ENCODE data around the gene FIZ1. TPM values are rescaled to one million over a fixed set of nuclear protein-coding genes. Genes with fewer than 3 reads are reported as not detected.

Gene FIZ1
- total RNA-seq, 1 experiment from 2014 or later, result 21.5 TPM

GRCh38 chr19:55642153-55643002, 43.1 kb upstream of the FIZ1 start:
- H3K4me1 Mint-ChIP-seq, result peaks cover 22 to 39% of the 10 kb centered on the region in 2 experiments
- TF ChIP-seq, protein P1, sequence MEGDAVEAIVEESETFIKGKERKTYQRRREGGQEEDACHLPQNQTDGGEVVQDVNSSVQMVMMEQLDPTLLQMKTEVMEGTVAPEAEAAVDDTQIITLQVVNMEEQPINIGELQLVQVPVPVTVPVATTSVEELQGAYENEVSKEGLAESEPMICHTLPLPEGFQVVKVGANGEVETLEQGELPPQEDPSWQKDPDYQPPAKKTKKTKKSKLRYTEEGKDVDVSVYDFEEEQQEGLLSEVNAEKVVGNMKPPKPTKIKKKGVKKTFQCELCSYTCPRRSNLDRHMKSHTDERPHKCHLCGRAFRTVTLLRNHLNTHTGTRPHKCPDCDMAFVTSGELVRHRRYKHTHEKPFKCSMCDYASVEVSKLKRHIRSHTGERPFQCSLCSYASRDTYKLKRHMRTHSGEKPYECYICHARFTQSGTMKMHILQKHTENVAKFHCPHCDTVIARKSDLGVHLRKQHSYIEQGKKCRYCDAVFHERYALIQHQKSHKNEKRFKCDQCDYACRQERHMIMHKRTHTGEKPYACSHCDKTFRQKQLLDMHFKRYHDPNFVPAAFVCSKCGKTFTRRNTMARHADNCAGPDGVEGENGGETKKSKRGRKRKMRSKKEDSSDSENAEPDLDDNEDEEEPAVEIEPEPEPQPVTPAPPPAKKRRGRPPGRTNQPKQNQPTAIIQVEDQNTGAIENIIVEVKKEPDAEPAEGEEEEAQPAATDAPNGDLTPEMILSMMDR (conservative IDR thresholded peaks at IDR 0.05), result no peak
- no peak overlapping the region for H3T11ph ChIP-seq (ENCODE audit: low read length)
- H2AK5ac ChIP-seq (ENCODE audit: insufficient read length, low read length), result no peak overlapping the region
- H3K4me1 ChIP-seq (ENCODE audit: insufficient read depth, low read length), result no peaks in the 10 kb centered on the region
- H2BK20ac ChIP-seq (ENCODE audit: low read depth, low read length, poor library complexity, severe bottlenecking), result no peak overlapping the region
- H2BK5ac ChIP-seq (ENCODE audit: insufficient read length, low read length), result no peak overlapping the region
- H2BK15ac ChIP-seq (ENCODE audit: low read depth, low read length), result no peak overlapping the region
- no peak overlapping the region for H3K4ac ChIP-seq (ENCODE audit: low read depth, low read length)
- H4K20me1 ChIP-seq (ENCODE audit: control insufficient read depth, insufficient read depth, insufficient read length), result no peaks in the 10 kb centered on the region
- peaks cover 7% of the 10 kb centered on the region; the same call in 1 of the 2 replicates for H3K79me2 ChIP-seq (ENCODE audit: insufficient read depth, low read length)
- no peak overlapping the region for H3K18ac ChIP-seq (ENCODE audit: insufficient read length, low read depth, low read length)
- no peaks in the 10 kb centered on the region for H3K27me3 ChIP-seq (ENCODE audit: insufficient read depth, low read length)
- no peak overlapping the region for H4K8ac ChIP-seq (replicated peaks; ENCODE audit: insufficient read length, low read depth, low read length)
- H3K9ac ChIP-seq (ENCODE audit: extremely low read depth, insufficient read length, low read length), result peak overlapping the region; percentile 14
- H3K79me1 ChIP-seq (ENCODE audit: insufficient read depth, low read depth, low read length, poor library complexity, severe bottlenecking), result peaks cover 3% of the 10 kb centered on the region
- no peaks in the 10 kb centered on the region for H3K9me3 ChIP-seq (ENCODE audit: control insufficient read depth, low read depth, low read length)
- peaks cover 24 to 42% (median 37%) of the 10 kb centered on the region in 3 experiments for H3K36me3 Mint-ChIP-seq (ENCODE audit: insufficient read depth in 1 of 3, low read depth in 3 of 3)
- no peak overlapping the region for H3K27ac ChIP-seq (ENCODE audit: insufficient read length, low read depth, low read length)
- no peak overlapping the region for H4K91ac ChIP-seq (ENCODE audit: insufficient read length, low read depth, low read length)
- WGBS (ENCODE audit: extremely low coverage, insufficient read length, low lambda C conversion rate), result no CpG with 5 or more reads among the region's 65 CpGs
- H2AFZ ChIP-seq (ENCODE audit: low read length), result no peak overlapping the region
- peak overlapping the region; percentile 97 for H3K4me3 Mint-ChIP-seq
- H2BK12ac ChIP-seq (ENCODE audit: insufficient read length, low read depth, low read length), result no peak overlapping the region
- no peak overlapping the region for H3K23ac ChIP-seq (ENCODE audit: insufficient read length, low read depth, low read length)
- H3K23me2 ChIP-seq (ENCODE audit: insufficient read length, low read depth, low read length, poor library complexity, severe bottlenecking), result peaks cover 30% of the 10 kb centered on the region
- peaks cover 3% of the 10 kb centered on the region; the same call in 1 of the 2 replicates for H3K27me3 Mint-ChIP-seq (ENCODE audit: low read depth)
- H3K14ac ChIP-seq (ENCODE audit: insufficient read depth, low read length), result no peak overlapping the region
- H3K4me2 ChIP-seq (ENCODE audit: insufficient read depth, insufficient read length, low read length), result peak overlapping the region; percentile 73
- no peak overlapping the region for H2BK120ac ChIP-seq (ENCODE audit: low read depth, low read length, poor library complexity, severe bottlenecking)
- peak overlapping the region; percentile 86 to 96 (median 96); a peak in 6 of 7 replicates for H3K27ac Mint-ChIP-seq
- no peak overlapping the region for H4K5ac ChIP-seq (ENCODE audit: insufficient read length, low read depth, low read length)
- no peak for DNase-seq
- peaks cover 0 to 4% of the 10 kb centered on the region in 2 experiments; a peak in 3 of 5 replicates for H3K9me3 Mint-ChIP-seq
- H3K56ac ChIP-seq (ENCODE audit: insufficient read length, low read depth, low read length), result no peak overlapping the region
